HG02588 (cell line): ENCODE data around the gene SEZ6L.

Source experiments
- ATAC-seq: cut with Tn5 transposase; IDR thresholded peaks from one replicate; pipeline ENCODE4 v1.9.1; 2021; ENCODE audit warnings: mild to moderate bottlenecking, moderate library complexity; ENCODE audit not compliant: unreplicated experiment

The SEZ6L gene

GRCh38 chr22:26239581-26239980, 70.3 kb downstream of the SEZ6L start:
- ATAC-seq, result no peak

DNA sequence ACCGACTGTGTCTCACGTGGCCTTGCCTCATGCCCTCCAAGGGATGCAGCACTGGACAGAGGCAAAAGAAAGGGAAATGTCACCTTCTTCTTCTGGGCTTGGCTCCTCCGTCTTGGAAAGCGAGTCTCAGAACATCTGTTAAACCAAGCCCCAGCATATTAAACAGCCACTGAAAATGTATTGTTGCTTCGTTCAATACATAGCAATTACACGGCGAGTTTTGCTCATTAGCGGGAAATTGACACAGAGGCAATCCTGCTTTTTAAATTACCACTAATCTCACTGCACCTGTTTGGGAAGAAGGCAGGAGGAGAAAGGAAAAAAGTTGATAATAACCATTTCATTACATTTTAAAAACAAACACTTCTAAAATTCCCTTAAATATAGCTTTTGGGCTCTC, 72.1 kb downstream of the SEZ6L start:
- ATAC-seq, result no peak

GRCh38 chr22:26245001-26245400, 75.7 kb downstream of the SEZ6L start:
- no peak for ATAC-seq

- ATAC-seq, result no peak
Observed at GRCh38 chr22:26246552-26246951, 77.3 kb downstream of the SEZ6L start.

GRCh38 chr22:26251869-26252268, 82.6 kb downstream of the SEZ6L start:
- ATAC-seq, result no peak

DNA sequence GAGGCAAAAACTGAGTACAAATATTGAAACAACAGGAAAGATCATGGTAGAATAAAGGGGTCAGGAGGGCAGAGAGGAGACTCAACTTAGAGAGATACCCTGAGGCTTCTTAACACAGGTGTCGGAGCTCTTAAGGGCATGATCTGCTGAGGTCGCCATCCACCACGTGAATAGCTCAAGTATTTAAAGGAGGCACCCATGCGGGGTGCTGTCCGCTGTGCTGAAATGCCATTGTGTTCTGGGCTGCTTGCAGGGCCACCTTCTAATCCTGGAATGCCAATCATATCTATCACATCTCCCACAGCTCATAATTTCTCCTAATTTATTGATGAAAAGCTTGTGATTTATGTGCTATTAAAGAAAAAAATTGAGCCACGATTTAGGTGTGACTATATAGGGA, 90.2 kb downstream of the SEZ6L start:
- ATAC-seq, result no peak

GRCh38 chr22:26264162-26264561, 94.9 kb downstream of the SEZ6L start:
- ATAC-seq, result no peak

DNA sequence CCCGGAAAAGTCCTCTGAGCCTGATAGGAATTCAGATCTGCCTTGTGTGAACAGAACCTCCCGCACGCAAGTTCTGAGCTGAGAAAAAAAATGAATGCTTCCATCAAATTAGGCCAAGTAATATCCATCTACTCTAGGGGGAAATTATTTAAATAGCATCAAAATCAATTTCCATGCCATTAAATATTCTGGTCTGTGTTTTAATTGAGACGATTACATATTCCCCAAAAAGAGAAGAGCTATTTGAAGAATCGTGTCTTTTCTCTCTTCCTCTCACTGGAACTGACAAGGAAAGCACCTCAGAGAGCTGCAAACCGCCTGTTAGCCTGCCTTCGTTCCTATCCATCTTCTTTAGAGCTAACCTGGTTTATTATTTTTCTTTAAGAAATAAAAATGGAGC, 96.0 kb downstream of the SEZ6L start:
- no peak for ATAC-seq

GRCh38 chr22:26265909-26266308, 96.6 kb downstream of the SEZ6L start:
- no peak for ATAC-seq

DNA sequence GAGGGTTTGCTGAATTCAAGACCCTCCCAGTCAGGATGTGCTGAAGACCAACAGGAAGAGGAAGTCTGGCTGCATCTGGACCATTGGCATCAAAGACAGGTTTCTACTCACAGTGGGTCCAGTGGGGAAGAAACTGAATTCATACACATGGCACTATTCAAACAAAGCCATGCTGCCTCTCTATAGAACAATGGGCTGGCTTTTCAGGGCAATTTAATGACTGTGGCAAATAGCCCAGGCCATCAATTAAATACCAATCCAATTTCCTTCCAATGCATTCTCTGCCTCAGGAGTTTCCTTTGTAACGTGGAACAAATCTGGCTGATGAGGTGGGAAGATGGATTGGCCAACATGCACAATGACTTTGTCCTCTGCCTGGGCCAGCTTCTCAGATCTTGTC, 98.6 kb downstream of the SEZ6L start:
- no peak for ATAC-seq

- no peak for ATAC-seq
Observed at GRCh38 chr22:26269572-26269971, 100.3 kb downstream of the SEZ6L start.

DNA sequence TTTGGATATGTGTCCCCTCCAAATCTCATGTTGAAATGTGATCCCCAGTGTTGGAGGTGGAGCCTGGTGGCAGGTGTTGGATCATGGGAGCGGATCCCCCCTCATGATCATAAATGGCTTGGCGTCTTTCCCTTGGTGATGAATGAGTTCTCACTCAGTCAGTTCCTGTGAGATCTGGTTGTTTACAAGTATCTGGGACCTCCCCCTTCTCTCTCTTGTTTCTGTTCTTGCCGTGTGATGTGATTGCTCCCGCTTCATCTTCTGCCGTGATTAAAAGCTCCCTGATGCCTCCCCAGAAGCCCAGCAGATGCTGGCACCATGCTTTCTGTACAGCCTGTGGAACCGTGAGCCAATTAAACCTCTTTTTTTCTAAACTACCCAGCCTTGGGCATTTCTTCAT, 102.2 kb downstream of the SEZ6L start:
- no peak for ATAC-seq

DNA sequence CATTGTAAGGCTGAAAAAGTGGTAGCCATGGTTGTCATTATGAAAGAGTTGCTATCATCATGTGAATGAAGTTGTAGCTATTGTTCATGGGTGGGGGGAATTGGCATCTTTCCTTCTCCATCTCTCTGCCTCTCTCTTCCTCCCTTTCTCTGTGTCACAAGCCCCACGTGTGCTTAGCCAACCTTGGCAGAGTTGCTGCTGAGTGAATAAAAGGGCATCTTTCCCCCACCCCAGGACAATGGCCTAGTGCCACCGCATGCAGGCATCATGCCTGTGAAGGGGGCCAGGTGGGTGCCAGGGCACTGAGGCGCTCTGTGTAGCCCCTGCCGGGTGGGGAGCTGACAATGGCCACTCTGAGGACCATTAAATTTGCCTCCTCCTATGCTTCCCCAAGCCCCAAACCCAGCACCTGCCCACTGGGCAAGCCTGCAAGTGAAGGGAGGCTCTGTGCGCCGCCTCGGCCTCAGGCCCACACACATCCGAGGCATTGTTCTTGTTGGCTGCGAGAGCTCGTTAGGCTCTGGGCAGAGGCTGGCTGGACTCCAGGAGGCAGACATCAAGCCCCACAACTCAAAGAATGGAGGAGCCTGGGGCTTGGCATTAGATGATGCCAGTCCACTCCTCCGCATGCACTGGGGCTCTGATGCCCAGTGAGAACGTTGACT, 103.9 kb downstream of the SEZ6L start:
- no peak for ATAC-seq

GRCh38 chr22:26276529-26277160, 107.4 kb downstream of the SEZ6L start:
- ATAC-seq, result no peak

DNA sequence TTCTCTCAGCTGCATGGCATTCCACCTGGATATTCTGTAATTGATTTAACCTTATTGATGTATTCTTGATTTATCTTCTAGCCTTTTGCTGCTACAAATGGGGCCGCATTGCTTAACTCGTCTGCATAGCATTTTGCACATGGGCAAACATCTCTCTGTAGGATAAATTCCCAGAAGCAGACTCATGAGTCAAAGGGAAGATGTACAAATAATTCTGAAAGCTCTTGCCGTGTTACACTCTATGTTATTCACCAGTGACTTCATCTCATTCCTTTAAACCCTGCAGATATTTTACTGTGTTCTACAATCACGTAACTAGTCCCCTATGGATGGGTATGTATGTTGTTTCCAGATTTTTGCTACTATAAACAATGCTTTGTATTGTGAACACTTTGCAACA, 112.7 kb downstream of the SEZ6L start:
- ATAC-seq, result no peak

DNA sequence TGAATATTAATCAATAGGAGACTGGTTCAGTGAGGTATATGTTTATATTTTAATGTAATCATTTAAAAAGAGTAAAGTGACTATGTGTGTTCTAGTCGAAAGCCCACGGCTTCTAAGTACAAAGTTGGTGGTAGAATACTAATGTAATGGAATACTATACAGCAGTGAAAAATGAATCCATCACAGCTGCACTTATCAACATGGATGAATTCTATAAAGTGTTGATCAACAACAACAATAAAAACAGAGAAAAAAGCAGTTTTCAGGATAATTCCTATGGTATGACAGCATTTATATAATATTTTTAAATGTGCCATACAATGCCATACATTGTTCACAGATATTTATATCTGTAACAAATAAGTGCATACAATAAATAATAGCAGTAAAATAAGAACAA, 114.1 kb downstream of the SEZ6L start:
- no peak for ATAC-seq

GRCh38 chr22:26285632-26286031, 116.4 kb downstream of the SEZ6L start:
- ATAC-seq, result no peak

GRCh38 chr22:26286091-26286820, 117.0 kb downstream of the SEZ6L start:
- no peak for ATAC-seq

DNA sequence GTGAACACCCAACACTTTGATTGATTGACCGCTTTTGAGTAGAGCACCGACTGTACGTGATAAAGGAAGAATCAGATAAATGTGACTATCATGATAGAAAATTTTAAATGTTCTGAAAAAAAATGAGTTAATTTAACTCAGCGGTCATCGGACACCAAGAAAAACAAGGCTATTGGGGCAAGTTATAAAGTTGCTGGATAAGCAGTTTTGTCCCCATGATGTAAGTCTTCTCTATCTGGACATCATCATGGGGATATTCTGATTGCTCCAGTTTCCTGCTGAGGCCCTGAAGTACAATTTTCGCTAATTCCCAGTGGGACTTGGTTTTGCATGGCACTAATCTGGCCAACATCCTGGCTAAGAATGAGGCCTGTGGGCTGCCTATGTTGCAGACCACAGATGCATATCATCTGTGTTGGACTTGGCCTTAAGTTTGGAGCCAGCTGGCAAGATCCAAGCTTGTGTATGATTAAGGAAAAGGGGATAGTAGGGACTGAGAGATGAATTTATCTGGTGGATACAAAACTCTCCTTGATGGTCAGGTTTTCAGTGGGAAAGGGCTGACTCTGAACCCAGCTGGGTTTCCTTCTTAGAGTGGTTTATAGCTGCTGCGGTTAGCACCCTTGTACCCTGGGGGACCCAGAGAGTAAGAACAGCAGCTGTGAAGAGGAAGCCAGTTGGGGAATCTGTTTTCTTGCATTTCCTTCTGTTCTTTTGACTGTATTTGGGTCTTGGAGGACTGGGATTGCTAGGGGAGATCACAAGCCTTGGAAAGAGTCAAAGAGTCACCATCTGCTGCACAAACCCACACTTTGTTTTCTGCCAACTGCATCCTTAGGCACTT, 118.3 kb downstream of the SEZ6L start:
- ATAC-seq, result no peak

- ATAC-seq, result no peak
Observed at GRCh38 chr22:26289611-26290101, 120.4 kb downstream of the SEZ6L start.
